GM12878 (cell line): ENCODE measurements around the gene HMGN5. TPM values are rescaled to one million over a fixed set of nuclear protein-coding genes. Genes with fewer than 3 reads are reported as not detected.

Source experiments
- ATAC-seq: fragments of 200-7000 bp; cut with Tn5 transposase; 3 replicates; pipeline ENCODE4 v1.9.1; 2020; ENCODE audit warnings: mild to moderate bottlenecking, moderate library complexity
- BruUV-seq: library from RNA; stranded (reverse); fragments of 400-500 nt; replicated peaks from 2 replicates; lab custom pipeline; 2021; lab: Mats Ljungman, UMichigan
- CTCF ChIA-PET: fragments of 300-600 bp; sonication (Branson Sonifier 250); formaldehyde crosslinking; extraction: SDS; loops from one replicate; lab custom pipeline; 2021; ENCODE audit warnings: inconsistent platforms; lab: Yijun Ruan, JAX
- POLR2A ChIA-PET: fragments of 350-600 bp; formaldehyde crosslinking; extraction: SDS; loops from one replicate; lab custom pipeline; 2021; ENCODE audit warnings: inconsistent platforms; lab: Charles Lee
- RAD21 ChIA-PET: fragments of 300-600 bp; sonication (Branson Sonifier 250); formaldehyde crosslinking; loops from one replicate; lab custom pipeline; 2023; ENCODE audit warnings: antibody characterized with exemption; ENCODE audit not compliant: unreplicated experiment; lab: Charles Lee
- SMC1A ChIA-PET: fragments of 300-600 bp; sonication (Branson Sonifier 250); formaldehyde crosslinking; loops from one replicate; lab custom pipeline; 2023; ENCODE audit not compliant: unreplicated experiment, uncharacterized antibody; lab: Charles Lee
- DNase-seq: peaks from one replicate; pipeline ENCODE4 v3.0.0-alpha.2; 2011; ENCODE audit warnings: low read depth, low spot score
- FAIRE-seq: peaks from 3 replicates; lab custom pipeline; 2011; peaks lifted over from hg19 to GRCh38; lab: Jason Lieb, UNC
- H2AFZ ChIP-seq: 2 replicates; pipeline ENCODE4 v1.6.0; 2011; ENCODE audit warnings: low read depth, low read length, control low read depth; ENCODE audit not compliant: control insufficient read depth
- H3K27ac ChIP-seq: 2 replicates; pipeline ENCODE4 v1.5.1; 2011; ENCODE audit warnings: control low read depth; ENCODE audit not compliant: control insufficient read depth, insufficient read depth
- H3K27me3 ChIP-seq, 2 experiments: replicated peaks in 1 of 2; 2 replicates each; pipeline versions ENCODE4 v1.6.0 to v1.6.1; 2011; ENCODE audit warnings: low read length in 1 of 2; ENCODE audit not compliant: control insufficient read depth in 2 of 2, insufficient read depth in 2 of 2
- H3K36me3 ChIP-seq, 2 experiments: 2 replicates each; pipeline ENCODE4 v1.5.1; 2011; ENCODE audit warnings: low read length in 1 of 2; ENCODE audit not compliant: control insufficient read depth in 2 of 2, insufficient read depth in 2 of 2
- H3K4me1 ChIP-seq: 2 replicates; pipeline ENCODE4 v1.6.1; 2011; ENCODE audit warnings: mild to moderate bottlenecking, low read length, moderate library complexity, mixed read lengths; ENCODE audit not compliant: control insufficient read depth, insufficient read depth
- H3K4me2 ChIP-seq: 2 replicates; pipeline ENCODE4 v1.6.0; 2011; ENCODE audit warnings: control low read depth; ENCODE audit not compliant: control insufficient read depth, insufficient read depth
- H3K4me3 ChIP-seq: fragments of 200-600 bp; sonication (generic); 2 replicates; pipeline ENCODE4 v1.5.1; 2016
- H3K79me2 ChIP-seq: 2 replicates; pipeline ENCODE4 v1.6.0; 2011; ENCODE audit warnings: low read length; ENCODE audit not compliant: control insufficient read depth, insufficient read depth
- H3K9ac ChIP-seq: 2 replicates; pipeline ENCODE4 v1.8.0; 2011; ENCODE audit warnings: low read length, control low read depth, mixed read lengths; ENCODE audit not compliant: control insufficient read depth, insufficient read depth
- H3K9me3 ChIP-seq: replicated peaks from 3 replicates; pipeline ENCODE4 v1.5.1; 2011; ENCODE audit warnings: mild to moderate bottlenecking, low read length; ENCODE audit not compliant: control insufficient read depth, insufficient read depth
- H4K20me1 ChIP-seq: 2 replicates; pipeline ENCODE4 v1.6.0; 2011; ENCODE audit not compliant: control insufficient read depth, insufficient read depth
- HDAC2 ChIP-seq: fragments of 200-600 bp; sonication (generic); IDR thresholded peaks from 2 replicates; pipeline ENCODE4 v1.6.1; 2017
- JUNB ChIP-seq: IDR thresholded peaks from 2 replicates; pipeline ENCODE4 v1.6.1; 2016; ENCODE audit warnings: antibody characterized with exemption, mild to moderate bottlenecking
- MXI1 ChIP-seq: fragments of 150-350 bp; IDR thresholded peaks from 2 replicates; pipeline ENCODE4 v1.6.1; 2011; ENCODE audit warnings: low read depth, mild to moderate bottlenecking, inconsistent platforms, low read length, improper control_type of control experiment
- NRF1 ChIP-seq: conservative IDR thresholded peaks from 2 replicates; pipeline ENCODE4 v1.6.1; 2011; ENCODE audit warnings: mild to moderate bottlenecking, low read depth, low read length, improper control_type of control experiment
- POU2F2 ChIP-seq: IDR thresholded peaks from 3 replicates; pipeline ENCODE4 v1.6.1; 2011; ENCODE audit warnings: low read depth, mild to moderate bottlenecking, low read length, borderline replicate concordance
- RELA ChIP-seq: fragments of 450-650 bp; IDR thresholded peaks from 2 replicates; pipeline ENCODE4 v1.8.0; 2014; ENCODE audit warnings: borderline replicate concordance; ENCODE audit not compliant: partially characterized antibody
- YY1 ChIP-seq: IDR thresholded peaks from 2 replicates; pipeline ENCODE4 v1.6.1; 2011; ENCODE audit warnings: low read depth, mild to moderate bottlenecking, low read length
- ZBTB33 ChIP-seq: fragments of 450-650 bp; IDR thresholded peaks from 2 replicates; pipeline ENCODE4 v1.6.1; 2017; ENCODE audit warnings: mild to moderate bottlenecking
- WGBS: methylation state at CpG from one replicate; pipeline ENCODE4 v1.1.6; 2016; ENCODE audit warnings: low lambda C conversion rate; ENCODE audit not compliant: insufficient replicate concordance, insufficient coverage; ENCODE audit errors: missing lambda C conversion rate; 5-methylcytosine and 5-hydroxymethylcytosine counted together
- in situ Hi-C: fragments of 300-500 bp; cut with MboI; formaldehyde crosslinking; loops from 9 replicates; pipeline ENCODE4 v1.14.3; 2018; ENCODE audit warnings: mixed read lengths
- intact Hi-C: fragments of 100-400 bp; cut with micrococcal nuclease; formaldehyde crosslinking; loops from one replicate; pipeline ENCODE4 v1.14.2; 2022; ENCODE audit not compliant: unreplicated experiment
- polyA plus RNA-seq, 11 experiments: library from polyadenylated mRNA; depleted of rRNA in 4 of 11; unstranded in 6 of 11; stranded (reverse) in 5 of 11; fragments of >200 nt; fragmentation: Nextera tagmentation in 4 of 11; fragmentation: Illumina TruSeq in 1 of 11; extraction: Ambion mirVana in 4 of 11; extraction: Trizol in 1 of 11; gene quantifications; 1 replicate in 1 of 11; 2 replicates in 10 of 11; pipeline versions ENCODE4 v1.2.1 to v1.2.3, GENCODE V29; 2011 to 2016; ENCODE audit warnings: inconsistent platforms in 2 of 11, missing spikeins in 2 of 11, low read depth in 1 of 11
- total RNA-seq, 4 experiments: library from RNA; depleted of rRNA in 3 of 4; stranded (reverse); fragments of >200 nt in 3 of 4; fragmentation: Illumina TruSeq in 1 of 4; extraction: Trizol in 1 of 4; gene quantifications; 2 replicates each; pipeline versions ENCODE4 v1.2.1 to v1.2.3, GENCODE V29; 2013 to 2021

Gene HMGN5
- total and polyA plus RNA-seq, 10 of the 15 experiments (the other 5 are each of a cell fraction or from before 2014, with no cell fraction given): 3.5 to 93.6 (median 29.7) TPM

DNA sequence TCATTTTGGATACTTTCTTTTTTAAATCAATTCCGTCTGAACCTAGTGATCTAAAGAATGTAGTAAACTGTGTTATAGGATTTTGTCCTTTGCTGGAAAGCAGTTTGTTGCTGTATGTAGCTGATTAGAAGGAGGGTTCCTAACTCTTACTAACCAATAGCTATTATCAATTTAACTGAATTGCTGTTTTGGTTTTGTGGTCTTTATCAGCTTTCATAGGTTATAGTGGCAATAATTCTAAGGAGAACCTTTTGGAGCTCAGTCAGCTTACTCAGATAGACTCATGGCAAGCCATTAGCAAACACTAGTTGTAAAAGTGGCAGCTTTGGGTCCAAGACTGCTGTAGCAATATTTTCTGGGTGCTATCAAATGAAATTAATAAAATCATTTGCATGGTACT is 29.8 kb upstream of the HMGN5 start:
- Histone ChIP-seq H3K27me3 (no peaks in the 10 kb centered on the region), H3K4me1 (no peaks in the 10 kb centered on the region), H3K4me3 (no peak overlapping the region), H4K20me1 (no peaks in the 10 kb centered on the region), H3K27ac (no peak overlapping the region), H3K9ac (no peak overlapping the region), H3K79me2 (peaks cover 3% of the 10 kb centered on the region), H3K36me3 (no peaks in the 10 kb centered on the region; a peak in 1 of 4 replicates), H3K9me3 (no peaks in the 10 kb centered on the region), H2AFZ (no peak overlapping the region), H3K4me2 (no peak overlapping the region)
- DNase-seq (no peak), FAIRE-seq (no peak), ATAC-seq (no peak)
- POLR2A ChIA-PET: no interaction called here
- TF ChIP-seq YY1 (no peak), ZBTB33 (no peak), JUNB (no peak), RELA (no peak), POU2F2 (no peak)
- CTCF ChIA-PET: no interaction called here
- SMC1A ChIA-PET: no interaction called here
- intact Hi-C loops (no loop called here), in situ Hi-C loops (no loop called here)
- BruUV-seq: no TSS peak
- RAD21 ChIA-PET: no interaction called here
- WGBS: 48% methylated on average over 1 of the region's 1 CpG

GRCh38 chrX:81229901-81230300 is 28.2 kb upstream of the HMGN5 start:
- POLR2A ChIA-PET: no interaction called here
- no peak for DNase-seq
- peaks cover 3% of the 10 kb centered on the region for H3K79me2 ChIP-seq

More at GRCh38 chrX:81229901-81230300, 28.2 kb upstream of the HMGN5 start:
- Histone ChIP-seq H3K9ac (no peak overlapping the region), H3K4me2 (no peak overlapping the region), H3K4me3 (no peak overlapping the region), H3K36me3 (peaks cover 0 to 2% of the 10 kb centered on the region in 2 experiments; a peak in 2 of 4 replicates), H3K4me1 (no peaks in the 10 kb centered on the region), H2AFZ (no peak overlapping the region), H3K27ac (no peak overlapping the region), H3K9me3 (no peaks in the 10 kb centered on the region), H3K27me3 (no peaks in the 10 kb centered on the region), H4K20me1 (no peaks in the 10 kb centered on the region)
- SMC1A ChIA-PET: no interaction called here
- FAIRE-seq (no peak), ATAC-seq (no peak)
- in situ Hi-C loops: no loop called here
- no TSS peak for BruUV-seq
- TF ChIP-seq HDAC2 (no peak), NRF1 (no peak), MXI1 (no peak)
- CTCF ChIA-PET: no interaction called here
- RAD21 ChIA-PET: no interaction called here
- intact Hi-C loops: no loop called here
- 35% methylated on average over 2 of the region's 2 CpGs for WGBS
